ENCODE measurements around the gene SPARCL1.
A peak's percentile ranks its signal among the peaks of the same experiment; 100 is the strongest.

Gene SPARCL1

DNA sequence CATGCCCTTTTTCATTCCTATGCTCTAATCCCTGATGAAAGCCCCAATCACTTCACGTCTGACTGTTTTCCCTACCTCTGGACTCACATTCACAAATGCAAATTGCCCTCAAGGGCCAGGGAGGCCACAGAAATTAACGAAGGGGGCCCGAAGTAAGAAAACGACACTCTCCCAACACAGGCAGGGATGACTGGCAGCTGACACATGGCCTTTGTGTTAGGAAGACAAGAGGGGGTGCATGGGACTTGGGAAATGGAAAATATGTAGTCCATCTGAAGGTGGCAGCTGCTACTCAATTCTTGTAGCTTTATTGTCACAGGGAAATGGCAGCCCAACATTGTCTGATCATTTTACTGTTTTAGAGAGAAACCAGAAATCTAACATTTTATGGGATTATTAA is 12.3 kb upstream of the SPARCL1 start:
- no peak for DNase-seq

DNA sequence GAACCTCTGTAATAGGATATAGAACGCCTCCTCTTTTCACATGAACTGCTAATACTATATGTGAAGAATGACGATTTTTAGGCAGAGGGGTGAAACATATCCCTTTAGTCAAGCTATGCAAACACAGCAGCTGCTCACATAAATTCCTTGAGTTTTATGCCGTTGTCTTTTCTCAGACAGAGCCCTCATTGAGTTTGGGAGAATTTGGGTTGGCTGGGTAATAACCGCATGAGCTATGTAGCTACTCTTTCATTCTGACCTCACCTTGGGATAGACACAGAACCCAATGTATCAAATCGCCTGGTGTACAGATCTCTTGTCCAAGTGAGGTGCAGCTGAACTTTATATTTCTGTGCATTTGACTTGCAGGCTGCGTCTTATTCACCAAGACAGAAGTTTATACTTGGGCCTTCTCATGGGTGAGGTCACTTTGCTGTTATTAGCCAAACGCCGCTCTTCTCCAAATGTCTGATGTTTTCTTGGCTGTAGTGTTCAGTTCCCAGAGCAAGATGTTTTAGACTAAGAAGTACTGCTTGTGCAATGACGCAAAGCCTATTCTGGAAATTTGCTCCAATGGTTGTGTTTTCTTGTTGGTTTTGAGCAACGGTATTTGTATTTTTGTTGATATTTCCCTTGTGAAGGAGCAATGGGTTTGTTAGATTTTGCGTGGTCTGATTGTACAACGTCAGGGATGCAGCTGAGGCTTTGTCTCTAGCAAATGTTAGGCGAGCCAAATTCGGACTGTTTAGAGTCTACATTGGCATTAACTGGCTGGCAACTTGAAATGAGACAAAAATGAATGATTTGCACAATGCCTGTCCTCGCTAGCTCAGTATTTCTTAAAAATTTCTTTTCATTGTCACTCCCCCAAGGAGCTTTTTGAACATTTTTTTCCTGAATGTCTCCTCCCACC is 11.2 kb upstream of the SPARCL1 start:
- DNase-seq, result no peak

DNA sequence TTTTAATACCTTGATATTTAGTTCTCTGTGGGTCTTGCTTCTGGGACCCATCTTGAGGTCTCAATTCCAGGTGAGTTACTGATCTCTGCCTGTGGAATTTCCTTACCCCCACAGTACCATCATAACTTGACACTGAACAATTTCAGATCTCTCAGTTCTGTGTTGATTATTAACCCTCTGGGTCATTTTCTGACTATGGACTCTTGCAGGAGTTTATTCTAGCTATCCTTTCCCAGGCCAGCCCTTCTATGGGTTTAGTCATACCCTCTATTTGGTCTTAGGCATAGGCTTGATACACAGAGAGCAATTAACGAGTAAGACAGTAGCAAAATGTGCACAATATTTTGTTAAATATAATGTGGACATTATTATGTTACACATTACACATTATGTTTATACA is 3.7 kb upstream of the SPARCL1 start:
- DNase-seq, result no peak

DNA sequence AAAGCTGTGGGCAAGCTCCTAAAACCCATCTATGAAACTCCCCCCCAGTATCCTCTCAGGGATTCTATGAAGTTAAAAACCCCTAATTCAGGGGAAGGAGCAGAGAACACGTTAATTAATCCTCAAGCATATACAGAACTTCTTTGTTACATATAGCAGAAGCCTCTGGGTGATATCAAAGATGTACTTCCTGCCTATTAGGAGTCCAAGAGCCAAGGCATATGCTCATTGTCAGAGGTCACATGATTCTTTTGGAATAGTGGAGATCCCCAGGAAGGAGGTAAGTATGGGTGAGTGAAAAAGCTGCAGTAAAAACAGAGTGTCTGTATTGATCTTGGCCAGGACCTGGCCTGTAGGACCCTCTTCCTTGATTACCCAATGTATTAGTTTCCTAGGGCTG is 2.9 kb upstream of the SPARCL1 start:
- DNase-seq, result no peak

DNA sequence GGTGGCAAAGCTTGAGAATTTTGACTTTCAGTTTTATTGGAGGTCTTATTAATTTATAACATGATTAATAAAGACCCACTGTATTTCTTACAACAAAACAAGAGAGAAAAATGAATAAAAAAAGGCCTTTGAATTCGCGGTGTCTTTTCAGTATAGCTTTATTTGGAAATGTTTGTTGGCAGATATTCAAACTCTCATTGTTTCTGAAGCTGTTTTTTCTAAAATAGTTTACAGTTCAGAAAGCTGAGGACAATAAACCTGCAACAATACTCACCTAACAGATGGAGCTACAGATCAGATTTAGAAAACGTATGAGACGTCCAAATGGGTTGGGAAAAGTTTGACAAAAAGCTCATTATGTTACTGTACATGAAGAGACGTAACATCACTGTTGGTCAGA is 2.4 kb upstream of the SPARCL1 start:
- no peak for DNase-seq

DNA sequence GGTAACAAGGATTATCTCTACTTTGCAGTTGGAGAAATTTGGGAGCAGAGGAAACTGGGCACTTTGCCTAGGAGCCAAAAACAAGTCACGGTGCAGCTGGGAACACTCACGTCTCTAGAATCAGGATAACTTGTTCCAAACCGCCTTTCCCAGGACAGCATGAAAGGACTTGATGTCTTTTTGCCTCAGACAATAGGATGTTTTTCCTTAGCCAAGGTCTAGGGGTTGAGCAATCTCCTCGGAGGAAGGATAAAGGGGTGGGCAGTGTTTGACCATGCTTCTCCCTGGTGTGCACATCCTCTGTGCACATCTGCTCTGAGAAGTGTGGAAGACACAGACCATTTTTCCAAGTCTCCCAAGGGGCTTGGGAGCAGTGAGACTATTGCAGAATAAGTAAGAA is 1.7 kb upstream of the SPARCL1 start:
- DNase-seq, result no peak

DNA sequence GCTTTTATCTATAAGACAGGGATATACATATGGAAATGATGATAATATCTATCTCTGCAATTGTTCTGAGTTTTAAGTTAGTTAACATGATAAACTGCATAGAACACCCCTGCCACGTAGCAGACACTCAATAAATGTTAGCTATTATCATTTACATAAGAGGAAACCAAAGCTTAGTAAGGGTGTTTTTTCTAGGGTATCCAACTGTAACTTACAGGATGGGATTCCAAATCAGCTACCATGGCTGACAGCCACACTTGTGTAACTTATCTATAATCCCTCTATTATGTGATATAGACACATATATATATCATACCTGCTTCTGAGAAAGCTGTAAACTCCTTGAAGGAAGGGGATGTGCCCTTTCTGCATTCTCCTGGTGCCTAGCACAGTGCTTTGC is 1.1 kb upstream of the SPARCL1 start:
- DNase-seq, result no peak

DNA sequence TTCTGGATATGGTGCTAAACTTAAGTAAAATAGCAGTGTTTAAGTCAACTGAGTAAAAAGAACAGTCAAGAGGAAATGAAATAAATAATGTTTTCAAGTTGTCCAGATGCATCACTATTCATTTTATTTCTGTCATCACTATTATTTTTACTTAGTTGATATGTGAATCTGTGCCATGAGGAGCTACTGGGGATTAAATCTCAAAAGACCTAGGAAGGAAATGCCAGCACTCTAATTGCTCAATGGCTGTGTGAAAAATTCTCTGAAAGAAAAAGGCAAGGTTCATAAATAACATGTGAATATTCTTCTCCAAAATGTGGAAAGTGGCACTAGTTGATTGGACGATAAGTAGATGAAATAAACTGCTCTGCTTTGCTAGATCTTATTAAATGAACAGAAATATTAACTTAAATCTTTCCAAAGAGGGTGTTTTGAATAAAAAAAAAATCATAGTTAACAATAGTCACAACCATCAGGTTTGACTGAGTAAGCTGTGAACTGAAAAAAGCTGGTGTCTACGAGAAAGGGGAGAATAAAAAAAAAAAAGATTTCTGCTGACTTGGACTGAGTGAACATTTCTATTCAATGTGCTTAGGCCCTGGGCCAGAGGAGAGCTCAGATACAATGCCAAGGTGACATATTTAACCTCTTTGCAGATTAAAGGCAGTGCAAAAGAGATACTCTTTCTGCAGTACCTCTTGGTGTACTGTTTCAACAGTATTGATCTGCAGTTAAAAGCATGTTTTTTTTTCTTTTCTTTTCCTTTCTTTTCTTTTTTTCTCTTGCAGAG is 1.6 kb downstream of the SPARCL1 start:
- no peak for DNase-seq

DNA sequence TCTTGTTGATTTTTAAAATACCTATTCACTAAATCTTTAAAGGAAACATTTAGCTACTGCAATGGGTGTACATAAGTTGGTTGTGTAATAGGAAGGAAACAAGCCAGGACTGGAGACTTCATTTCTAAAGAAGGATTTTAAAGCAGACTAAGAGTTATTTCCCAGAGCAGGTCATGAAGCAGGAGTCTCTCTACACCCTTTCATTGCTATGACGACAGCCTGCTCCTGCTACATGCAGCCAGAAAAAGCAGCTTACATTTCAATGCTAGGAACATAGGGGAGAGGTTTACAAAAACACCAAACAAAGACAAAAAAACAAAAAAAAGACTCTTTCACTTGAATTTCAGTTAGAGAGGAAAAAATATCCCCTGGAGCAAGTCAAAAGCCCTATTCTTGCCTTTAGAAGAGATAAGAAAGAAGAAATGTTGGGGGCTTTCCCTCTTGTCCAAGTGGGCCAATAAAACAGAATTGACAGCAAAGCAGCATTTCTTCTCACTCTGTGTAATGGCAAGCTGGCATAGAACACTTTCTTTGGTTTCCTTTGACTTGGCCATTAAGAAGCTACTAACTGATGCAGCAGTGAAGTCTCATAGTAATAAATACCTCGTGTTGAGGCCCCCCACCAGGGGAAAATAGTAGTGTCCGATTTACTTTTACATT is 3.4 kb downstream of the SPARCL1 start:
- no peak for DNase-seq

DNA sequence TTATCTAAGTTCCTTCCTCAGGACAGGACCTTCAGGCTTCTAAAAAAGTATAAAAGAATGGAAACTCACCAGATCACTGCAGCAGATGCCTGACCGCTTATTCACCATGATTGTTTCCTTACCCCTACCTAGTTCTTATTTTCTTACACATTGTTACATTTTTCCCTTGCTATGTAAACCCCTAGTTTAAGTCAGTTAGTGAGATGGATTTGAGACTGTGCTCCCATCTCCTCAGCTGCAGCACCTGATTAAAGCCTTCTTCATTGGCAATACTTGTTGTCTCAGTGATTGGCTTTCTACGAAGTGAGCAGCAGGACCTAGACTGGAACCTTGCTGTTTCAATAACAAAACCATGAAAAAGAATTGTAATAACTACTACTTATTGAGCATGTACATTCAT is 4.7 kb downstream of the SPARCL1 start:
- no peak for DNase-seq

DNA sequence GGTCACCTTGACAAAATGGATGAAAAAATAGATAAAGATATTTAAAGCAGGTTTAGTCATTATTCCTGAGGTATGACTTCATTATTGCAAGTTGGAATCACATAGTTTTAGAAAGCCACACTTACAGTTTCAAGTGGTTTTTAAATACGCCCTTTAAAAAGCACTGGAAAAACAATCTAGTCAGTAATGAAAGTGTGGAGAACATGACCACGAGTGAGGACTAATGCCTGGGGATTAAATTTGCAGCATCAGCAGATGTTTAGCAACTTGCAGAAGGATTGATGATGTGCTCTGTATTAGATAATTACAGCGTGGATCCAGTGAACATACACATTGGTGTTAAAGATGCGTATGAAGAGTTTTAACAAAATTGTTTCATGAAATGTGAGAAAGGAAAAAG is 5.9 kb downstream of the SPARCL1 start:
- DNase-seq, result no peak

DNA sequence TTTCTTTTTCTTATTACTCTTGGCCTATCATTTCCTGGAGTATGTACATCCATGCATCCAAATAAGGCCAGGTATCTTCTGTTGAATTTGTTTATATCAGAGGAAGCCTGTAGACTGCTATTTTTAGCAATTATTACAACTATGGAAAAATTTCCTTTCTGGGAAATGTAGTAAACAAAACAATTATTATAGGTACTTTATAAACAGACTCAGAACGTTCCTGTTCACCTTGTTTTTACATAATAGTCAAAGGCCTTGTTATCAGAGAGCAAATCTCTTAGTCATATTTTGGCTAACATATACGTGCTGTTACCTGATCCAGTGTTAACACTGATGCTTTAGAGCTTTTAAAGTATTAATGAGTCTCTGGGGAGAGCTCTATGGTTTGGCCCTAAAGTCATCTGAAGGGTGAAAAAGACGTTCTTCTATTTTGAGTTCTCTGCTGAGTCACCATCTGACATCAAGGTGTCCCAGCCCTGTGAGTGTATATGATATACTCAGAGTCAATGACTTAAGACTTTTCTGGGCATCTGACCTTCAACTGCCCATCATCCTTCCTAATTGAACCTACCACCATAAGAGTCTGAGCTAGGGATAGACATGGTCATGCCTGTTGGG is 7.3 kb downstream of the SPARCL1 start:
- peak in 1 of 5 experiments; percentile 17 for DNase-seq

DNA sequence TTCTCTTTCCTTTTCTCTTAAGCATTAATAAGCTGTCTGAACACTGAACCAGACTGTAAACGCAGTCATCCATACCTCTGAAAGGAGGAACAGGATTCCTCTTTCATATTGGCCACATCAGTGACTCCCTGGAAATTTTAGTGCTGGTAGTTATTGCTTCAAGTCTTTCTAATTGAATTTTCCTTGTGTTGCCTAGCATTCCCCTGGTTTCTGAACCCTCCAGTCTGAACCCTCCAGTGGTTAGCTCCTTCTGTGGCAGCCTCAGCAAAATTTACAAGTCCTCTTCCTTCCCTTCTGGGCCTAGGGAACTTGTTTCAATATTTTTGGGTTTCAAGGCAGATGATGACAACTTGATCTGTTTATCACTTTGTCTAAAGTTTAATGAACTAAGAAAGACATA is 7.9 kb downstream of the SPARCL1 start:
- no peak for DNase-seq

DNA sequence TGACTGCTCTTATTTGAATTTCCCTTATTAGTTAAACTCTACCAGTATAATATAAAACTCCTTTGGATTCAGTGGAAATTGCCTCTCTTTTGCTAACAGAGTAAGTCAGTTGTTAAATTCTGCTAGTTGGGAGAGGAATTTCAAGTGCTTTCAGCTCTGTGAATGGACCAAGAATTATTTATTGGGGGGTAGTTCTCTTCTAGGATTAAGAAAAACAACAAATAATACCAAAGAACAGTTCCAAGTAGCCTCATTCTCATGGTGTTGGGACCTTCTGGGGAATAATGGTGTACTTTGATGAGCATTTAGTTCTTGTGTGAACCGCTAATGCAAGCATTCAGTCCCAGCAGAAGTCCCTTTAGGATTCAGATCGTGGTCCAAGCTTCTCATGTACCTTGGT is 11.6 kb downstream of the SPARCL1 start:
- no peak for DNase-seq

DNA sequence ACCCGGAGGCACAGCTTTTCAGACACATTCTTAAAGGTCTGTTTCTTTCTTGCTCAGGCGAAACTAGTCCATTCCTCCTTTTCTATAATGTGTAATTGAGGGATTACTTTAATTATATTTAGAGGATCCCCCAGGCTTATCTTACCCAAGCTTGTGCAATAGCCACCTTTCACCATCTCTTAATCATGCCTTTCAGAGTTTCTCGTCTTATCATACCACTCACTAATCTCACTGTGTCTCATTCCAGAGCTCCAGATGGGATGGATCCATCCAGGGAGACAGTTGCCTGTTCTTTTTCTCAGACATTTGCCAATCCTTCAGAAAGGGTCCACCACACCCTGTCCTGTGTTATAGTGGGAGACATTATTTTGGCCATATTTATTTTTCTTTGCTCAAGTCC is 12.5 kb downstream of the SPARCL1 start:
- DNase-seq, result no peak

DNA sequence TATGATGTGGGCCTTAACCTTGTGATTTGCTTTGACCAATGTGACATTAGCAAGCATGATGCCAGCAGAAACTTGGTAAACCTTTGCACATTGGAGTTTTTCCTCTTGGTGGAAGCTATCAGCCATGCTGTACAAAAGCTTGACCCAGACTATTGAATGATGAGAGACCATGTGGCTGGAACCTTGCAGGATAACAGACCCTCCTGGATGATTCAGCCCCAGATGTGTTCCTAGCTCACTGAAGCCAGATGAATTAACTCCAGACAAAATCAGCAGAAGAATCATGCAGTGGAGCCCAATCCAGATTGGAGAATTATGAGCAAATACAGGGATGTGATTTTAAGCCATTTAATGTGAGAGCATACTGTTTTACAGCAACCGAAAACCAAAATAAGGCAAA is 16.8 kb downstream of the SPARCL1 start:
- DNase-seq, result no peak

DNA sequence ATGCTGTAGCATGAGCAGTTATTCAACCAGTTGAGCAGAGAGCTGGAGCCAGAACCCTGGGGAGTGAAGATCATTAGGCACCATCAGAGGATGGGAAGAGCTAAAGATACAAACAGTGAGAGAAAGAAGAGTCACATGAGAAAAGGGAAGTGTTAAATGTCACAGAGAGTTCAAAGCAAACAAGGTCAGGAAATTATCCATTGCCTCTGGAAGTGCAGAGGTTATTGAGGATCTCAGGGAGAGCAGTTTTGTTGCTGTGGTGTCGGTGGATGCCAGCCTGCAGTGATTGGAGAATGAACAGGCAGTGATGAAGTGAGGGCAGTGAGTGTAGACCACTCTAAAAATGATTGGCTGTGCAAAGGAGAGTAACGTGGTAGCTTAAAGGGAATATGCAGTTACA is 17.7 kb downstream of the SPARCL1 start:
- no peak for DNase-seq

DNA sequence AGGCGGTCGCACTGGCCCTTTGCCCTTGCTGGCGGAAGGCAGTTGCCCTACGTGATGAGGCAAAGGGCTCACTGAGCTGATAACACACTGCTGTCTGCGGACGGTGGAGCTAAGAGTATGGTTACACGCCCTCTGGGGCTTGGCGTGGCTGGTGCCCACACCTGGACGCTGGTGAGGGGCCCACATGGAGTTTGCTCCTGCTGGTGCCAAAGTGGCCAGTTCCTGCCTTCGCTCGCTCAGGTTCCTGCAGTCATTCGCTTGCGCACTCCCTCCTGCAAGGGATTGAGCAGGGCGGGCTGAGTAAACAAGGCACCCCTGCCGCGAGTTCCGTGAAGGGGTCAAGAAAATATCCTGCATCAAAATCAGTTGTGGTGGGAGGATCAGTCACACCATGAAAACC is 18.4 kb downstream of the SPARCL1 start:
- no peak for DNase-seq

DNA sequence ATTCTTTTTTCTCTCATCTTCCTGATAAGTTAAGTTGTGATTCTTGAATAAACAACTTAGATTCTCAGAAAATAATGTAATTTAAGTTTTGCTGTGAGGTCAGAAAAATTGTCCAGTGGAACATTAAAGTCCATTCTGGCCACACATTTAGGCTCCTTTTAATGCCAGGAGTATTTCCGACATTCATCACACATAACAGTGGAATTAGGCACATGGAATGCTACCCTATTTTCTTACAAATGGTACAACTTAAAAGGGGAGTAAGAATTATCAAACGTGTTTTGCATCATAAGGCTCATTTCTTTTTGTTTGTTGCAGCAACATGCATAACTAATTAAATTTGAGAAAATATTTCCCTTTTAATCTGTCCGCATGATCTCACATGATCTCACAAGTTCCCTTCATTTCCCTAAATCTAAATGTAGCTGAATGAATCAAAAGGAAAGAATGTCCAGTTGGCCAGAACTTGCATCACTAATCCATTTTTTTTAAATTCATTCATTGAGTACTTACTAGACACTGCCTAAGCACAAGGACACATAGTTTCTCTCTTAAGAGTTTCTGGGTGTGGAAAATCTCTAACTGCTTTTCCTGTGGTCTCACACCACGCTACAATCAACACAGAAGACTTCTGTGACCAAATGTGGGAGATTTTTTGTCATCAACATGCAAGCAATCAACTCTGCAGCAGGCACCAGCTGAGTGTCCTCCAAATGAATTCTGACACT is 22.0 kb downstream of the SPARCL1 start:
- DNase-seq, result peak in 1 of 5 experiments; percentile 55

DNA sequence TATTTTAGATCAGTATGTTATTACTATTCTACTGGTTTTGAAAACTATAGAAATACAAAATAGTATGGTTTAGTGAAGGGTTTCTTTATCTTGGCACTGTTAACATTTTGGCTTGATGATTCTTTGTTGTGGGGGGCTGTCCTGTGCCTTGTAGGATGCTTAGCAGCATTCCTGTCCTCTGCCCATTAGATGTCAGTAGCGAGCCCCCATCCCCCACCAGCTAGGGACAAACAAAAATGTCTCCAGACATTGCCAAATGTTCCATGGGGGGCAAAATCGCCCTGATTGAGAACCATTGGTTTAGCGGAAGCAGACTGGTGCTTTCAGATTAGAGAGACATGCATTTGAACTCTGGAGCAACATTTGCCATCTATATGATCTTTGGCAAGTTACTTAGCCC is 23.3 kb downstream of the SPARCL1 start:
- DNase-seq, result no peak

DNA sequence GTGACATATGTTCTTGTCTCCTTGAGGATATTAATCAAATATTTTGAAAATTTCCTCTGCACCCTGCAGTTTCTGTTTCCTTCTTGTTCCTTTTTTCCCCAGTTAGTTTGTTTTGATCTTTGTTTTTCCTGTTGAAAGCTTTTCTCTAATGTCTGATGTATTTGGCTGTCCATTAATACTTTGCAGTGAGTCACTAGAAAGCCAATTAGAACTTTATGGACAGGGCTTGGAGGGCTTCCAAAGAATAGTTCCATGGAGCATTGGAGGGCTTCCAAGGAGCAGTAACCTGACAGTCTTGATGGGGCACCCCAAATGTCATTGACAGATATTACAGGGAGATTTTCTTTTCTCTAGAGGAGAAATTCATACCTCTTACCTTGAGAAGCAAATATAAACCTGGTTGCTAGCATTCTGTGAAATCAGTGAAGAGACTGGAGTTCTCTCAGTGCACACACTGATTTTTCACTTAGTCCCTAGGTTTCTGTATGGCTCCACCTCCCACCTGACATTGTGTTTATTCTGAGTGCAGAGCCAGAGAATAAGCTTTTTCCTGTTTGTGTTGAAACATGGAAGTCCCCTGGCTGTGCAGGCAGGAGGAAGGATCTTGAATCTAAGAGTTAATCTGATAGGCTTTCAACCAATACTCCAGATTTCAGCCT is 26.5 kb downstream of the SPARCL1 start:
- no peak for DNase-seq

DNA sequence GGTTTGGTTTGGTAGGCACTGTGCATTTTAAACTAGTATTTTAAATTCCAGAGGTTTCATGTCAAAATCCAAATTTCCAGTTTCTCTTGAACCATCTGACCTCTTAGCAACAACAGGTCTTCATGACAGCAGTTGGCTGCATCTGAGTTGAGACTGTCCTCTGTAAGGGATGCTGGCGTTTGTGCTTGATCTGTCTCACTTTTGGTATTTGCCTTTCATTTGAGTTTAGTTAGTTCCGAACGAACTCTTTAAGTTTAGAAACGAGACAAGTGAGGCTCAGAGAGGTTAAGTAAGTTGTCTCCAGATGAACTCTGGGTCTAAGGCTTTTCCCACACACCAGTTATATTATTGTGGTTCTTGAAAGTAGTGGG is 29.1 kb downstream of the SPARCL1 start:
- DNase-seq, result no peak

Measured in T-helper 2 cell (primary cell).